K562 (cell line): ENCODE data around the gene IL10RB. TPM values are rescaled to one million over a fixed set of nuclear protein-coding genes. Genes with fewer than 3 reads are reported as not detected.

ENCODE experiments used
- CXXC5 ChIP-seq: fragments of 250-450 bp; sonication (Bioruptor Pico); IDR thresholded peaks from 2 replicates; pipeline ENCODE4 v1.8.0; 2022; ENCODE audit warnings: inconsistent platforms, mild to moderate bottlenecking, moderate library complexity
- NBN ChIP-seq: fragments of 450-650 bp; IDR thresholded peaks from 2 replicates; pipeline ENCODE4 v1.6.1; 2016; ENCODE audit warnings: low read depth, mild to moderate bottlenecking
- NONO ChIP-seq, 2 experiments: fragments of 200-400 bp in 1 of 2; fragments of 450-650 bp in 1 of 2; formaldehyde crosslinking in 1 of 2; IDR thresholded peaks; 2 replicates each; pipeline ENCODE4 v1.6.1; 2017; ENCODE audit warnings: low read depth in 2 of 2, mild to moderate bottlenecking in 2 of 2, moderate library complexity in 2 of 2, low read length in 1 of 2
- PCBP2 ChIP-seq: fragments of 200-400 bp; formaldehyde crosslinking; IDR thresholded peaks from 2 replicates; pipeline ENCODE4 v1.6.1; 2018; ENCODE audit warnings: low read length, low read depth, mild to moderate bottlenecking, moderate library complexity; ENCODE audit not compliant: poor library complexity, severe bottlenecking
- PHF21A ChIP-seq: fragments of 450-650 bp; IDR thresholded peaks from 2 replicates; pipeline ENCODE4 v1.6.1; 2017; ENCODE audit warnings: low read depth, borderline replicate concordance
- RBM39 ChIP-seq: fragments of 200-400 bp; formaldehyde crosslinking; optimal IDR thresholded peaks from 2 replicates; pipeline ENCODE3; 2018; ENCODE audit warnings: low read depth, low read length
- SIRT6 ChIP-seq: IDR thresholded peaks from one replicate; pipeline ENCODE4 v1.6.1; 2012; ENCODE audit warnings: low read depth, mild to moderate bottlenecking, control low read depth, inconsistent platforms, low read length, moderate library complexity
- ZNF184 ChIP-seq: sonication (generic); formaldehyde crosslinking; IDR thresholded peaks from 2 replicates; pipeline ENCODE4 v1.5.0; 2020; ENCODE audit warnings: missing genetic modification reagents
- polyA plus RNA-seq, 8 experiments: library from polyadenylated mRNA; depleted of rRNA in 4 of 8; stranded (reverse) in 5 of 8; unstranded in 3 of 8; fragments of >200 nt; fragmentation: Nextera tagmentation in 2 of 8; fragmentation: Illumina TruSeq in 1 of 8; extraction: Ambion mirVana in 2 of 8; extraction: Trizol in 1 of 8; gene quantifications; 2 replicates each; pipeline versions ENCODE4 v1.2.1 to v1.2.3, GENCODE V29; 2011 to 2014; ENCODE audit warnings: inconsistent platforms in 1 of 8, missing spikeins in 1 of 8
- total RNA-seq, 7 experiments: library from RNA; depleted of rRNA in 6 of 7; stranded (reverse); fragments of >200 nt in 6 of 7; fragmentation: Illumina TruSeq in 2 of 7; extraction: Trizol in 2 of 7; gene quantifications; 2 replicates each; pipeline versions ENCODE4 v1.2.1 to v1.2.3, GENCODE V29; 2011 to 2021; ENCODE audit warnings: low replicate concordance in 1 of 7
- TF ChIP-seq, protein P1 (sequence below): fragments of 450-650 bp; IDR thresholded peaks from 2 replicates; pipeline ENCODE4 v1.6.1; 2017; ENCODE audit warnings: mild to moderate bottlenecking, moderate library complexity
- TF ChIP-seq, protein P2 (sequence below): fragments of 450-650 bp; formaldehyde crosslinking; IDR thresholded peaks from 2 replicates; pipeline ENCODE4 v1.4.0; 2020; ENCODE audit warnings: mild to moderate bottlenecking
- TF ChIP-seq, protein P3 (sequence below): sonication (generic); formaldehyde crosslinking; IDR thresholded peaks from 2 replicates; pipeline ENCODE4 v1.8.1; 2023; ENCODE audit warnings: mild to moderate bottlenecking, missing genetic modification reagents
- TF ChIP-seq, protein P4 (sequence below), 2 experiments: fragments of 450-650 bp in 1 of 2; IDR thresholded peaks; 2 replicates each; pipeline ENCODE4 v1.6.1; 2011 to 2017; ENCODE audit warnings: low read depth in 2 of 2, antibody characterized with exemption in 1 of 2, borderline replicate concordance in 1 of 2, low read length in 1 of 2, mild to moderate bottlenecking in 1 of 2, mixed read lengths in 1 of 2; ENCODE audit not compliant: control insufficient read depth in 1 of 2
- TF ChIP-seq, protein P5 (sequence below): IDR thresholded peaks from 2 replicates; pipeline ENCODE4 v1.6.1; 2016; ENCODE audit warnings: missing genetic modification characterization, missing compliant biosample characterization
- TF ChIP-seq, protein P6 (sequence below): sonication (generic); formaldehyde crosslinking; IDR thresholded peaks from 2 replicates; pipeline ENCODE4 v1.8.1; 2023; ENCODE audit warnings: mild to moderate bottlenecking, missing genetic modification reagents

IL10RB gene
- total and polyA plus RNA-seq, 9 of the 15 experiments (the other 6 are each of a cell fraction or from before 2014, with no cell fraction given), result 10.9 to 33.8 (median 23.0) TPM

DNA sequence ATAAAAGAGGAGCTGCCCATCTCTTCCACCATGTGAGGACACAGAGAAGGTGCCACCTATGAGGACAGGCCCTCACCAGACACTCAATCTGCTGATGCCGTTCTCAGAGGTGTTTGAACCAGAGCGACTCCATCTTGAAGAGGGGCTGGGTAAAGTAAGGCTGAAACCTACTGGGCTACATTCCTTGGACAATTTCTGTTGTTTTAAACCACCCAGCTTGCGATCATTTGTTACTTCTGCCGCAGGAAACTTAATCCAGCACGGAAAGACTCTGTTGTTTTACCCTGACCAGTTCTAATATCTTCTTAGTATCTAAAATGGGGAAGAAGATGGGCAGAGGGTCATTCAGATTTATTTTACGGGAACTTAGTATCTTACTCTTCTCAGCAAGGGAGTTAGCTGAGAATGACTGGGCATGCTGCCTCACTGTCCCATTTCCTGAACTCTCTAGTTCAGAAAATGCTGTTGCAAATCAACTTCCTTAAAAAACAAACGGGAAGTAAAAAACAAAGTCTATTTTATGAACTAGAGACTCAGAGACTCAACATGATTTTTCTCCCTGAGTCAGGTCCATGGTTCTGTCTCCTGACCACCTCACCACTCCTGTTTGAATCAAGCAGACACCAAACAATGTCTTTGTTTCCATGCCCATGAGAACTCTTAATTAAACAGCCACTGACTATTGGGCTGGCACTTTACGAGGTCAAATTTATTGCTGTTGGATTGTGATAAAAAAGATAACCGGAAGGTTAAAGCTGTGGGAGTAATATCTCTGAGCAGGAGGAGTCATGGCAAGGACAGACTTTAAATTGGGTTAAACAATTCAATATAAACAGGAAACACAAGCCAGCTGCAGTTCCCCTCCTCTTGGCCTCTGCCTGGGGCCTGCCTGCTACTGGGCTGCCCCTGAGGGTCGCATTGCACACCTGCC is 34.8 kb downstream of the IL10RB start (continued):
- TF ChIP-seq, protein P1, sequence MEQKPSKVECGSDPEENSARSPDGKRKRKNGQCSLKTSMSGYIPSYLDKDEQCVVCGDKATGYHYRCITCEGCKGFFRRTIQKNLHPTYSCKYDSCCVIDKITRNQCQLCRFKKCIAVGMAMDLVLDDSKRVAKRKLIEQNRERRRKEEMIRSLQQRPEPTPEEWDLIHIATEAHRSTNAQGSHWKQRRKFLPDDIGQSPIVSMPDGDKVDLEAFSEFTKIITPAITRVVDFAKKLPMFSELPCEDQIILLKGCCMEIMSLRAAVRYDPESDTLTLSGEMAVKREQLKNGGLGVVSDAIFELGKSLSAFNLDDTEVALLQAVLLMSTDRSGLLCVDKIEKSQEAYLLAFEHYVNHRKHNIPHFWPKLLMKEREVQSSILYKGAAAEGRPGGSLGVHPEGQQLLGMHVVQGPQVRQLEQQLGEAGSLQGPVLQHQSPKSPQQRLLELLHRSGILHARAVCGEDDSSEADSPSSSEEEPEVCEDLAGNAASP, result no peak
- TF ChIP-seq SIRT6, result no peak
- no peak for TF ChIP-seq RBM39
- TF ChIP-seq PCBP2, result no peak
- 0 out of 2 replicates have a peak, but pooled peaks have one; percentile 27 for TF ChIP-seq NBN
- TF ChIP-seq, protein P2, sequence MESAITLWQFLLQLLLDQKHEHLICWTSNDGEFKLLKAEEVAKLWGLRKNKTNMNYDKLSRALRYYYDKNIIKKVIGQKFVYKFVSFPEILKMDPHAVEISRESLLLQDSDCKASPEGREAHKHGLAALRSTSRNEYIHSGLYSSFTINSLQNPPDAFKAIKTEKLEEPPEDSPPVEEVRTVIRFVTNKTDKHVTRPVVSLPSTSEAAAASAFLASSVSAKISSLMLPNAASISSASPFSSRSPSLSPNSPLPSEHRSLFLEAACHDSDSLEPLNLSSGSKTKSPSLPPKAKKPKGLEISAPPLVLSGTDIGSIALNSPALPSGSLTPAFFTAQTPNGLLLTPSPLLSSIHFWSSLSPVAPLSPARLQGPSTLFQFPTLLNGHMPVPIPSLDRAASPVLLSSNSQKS (CRISPR knock-in tag), result 0 out of 2 replicates have a peak, but pooled peaks have one; percentile 70
- TF ChIP-seq, protein P3, sequence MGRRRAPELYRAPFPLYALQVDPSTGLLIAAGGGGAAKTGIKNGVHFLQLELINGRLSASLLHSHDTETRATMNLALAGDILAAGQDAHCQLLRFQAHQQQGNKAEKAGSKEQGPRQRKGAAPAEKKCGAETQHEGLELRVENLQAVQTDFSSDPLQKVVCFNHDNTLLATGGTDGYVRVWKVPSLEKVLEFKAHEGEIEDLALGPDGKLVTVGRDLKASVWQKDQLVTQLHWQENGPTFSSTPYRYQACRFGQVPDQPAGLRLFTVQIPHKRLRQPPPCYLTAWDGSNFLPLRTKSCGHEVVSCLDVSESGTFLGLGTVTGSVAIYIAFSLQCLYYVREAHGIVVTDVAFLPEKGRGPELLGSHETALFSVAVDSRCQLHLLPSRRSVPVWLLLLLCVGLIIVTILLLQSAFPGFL, result no peak
- TF ChIP-seq PHF21A, result no peak
- TF ChIP-seq NONO (IDR thresholded peaks at IDR 0.05; ENCODE audit: low read depth in 2 of 2, low read length in 1 of 2), result no peak
- TF ChIP-seq, protein P4, sequence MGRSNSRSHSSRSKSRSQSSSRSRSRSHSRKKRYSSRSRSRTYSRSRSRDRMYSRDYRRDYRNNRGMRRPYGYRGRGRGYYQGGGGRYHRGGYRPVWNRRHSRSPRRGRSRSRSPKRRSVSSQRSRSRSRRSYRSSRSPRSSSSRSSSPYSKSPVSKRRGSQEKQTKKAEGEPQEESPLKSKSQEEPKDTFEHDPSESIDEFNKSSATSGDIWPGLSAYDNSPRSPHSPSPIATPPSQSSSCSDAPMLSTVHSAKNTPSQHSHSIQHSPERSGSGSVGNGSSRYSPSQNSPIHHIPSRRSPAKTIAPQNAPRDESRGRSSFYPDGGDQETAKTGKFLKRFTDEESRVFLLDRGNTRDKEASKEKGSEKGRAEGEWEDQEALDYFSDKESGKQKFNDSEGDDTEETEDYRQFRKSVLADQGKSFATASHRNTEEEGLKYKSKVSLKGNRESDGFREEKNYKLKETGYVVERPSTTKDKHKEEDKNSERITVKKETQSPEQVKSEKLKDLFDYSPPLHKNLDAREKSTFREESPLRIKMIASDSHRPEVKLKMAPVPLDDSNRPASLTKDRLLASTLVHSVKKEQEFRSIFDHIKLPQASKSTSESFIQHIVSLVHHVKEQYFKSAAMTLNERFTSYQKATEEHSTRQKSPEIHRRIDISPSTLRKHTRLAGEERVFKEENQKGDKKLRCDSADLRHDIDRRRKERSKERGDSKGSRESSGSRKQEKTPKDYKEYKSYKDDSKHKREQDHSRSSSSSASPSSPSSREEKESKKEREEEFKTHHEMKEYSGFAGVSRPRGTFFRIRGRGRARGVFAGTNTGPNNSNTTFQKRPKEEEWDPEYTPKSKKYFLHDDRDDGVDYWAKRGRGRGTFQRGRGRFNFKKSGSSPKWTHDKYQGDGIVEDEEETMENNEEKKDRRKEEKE (IDR thresholded peaks at IDR 0.05; ENCODE audit: borderline replicate concordance in 1 of 2, control insufficient read depth in 1 of 2, low read depth in 2 of 2, low read length in 1 of 2), result no peak
- TF ChIP-seq, protein P5, sequence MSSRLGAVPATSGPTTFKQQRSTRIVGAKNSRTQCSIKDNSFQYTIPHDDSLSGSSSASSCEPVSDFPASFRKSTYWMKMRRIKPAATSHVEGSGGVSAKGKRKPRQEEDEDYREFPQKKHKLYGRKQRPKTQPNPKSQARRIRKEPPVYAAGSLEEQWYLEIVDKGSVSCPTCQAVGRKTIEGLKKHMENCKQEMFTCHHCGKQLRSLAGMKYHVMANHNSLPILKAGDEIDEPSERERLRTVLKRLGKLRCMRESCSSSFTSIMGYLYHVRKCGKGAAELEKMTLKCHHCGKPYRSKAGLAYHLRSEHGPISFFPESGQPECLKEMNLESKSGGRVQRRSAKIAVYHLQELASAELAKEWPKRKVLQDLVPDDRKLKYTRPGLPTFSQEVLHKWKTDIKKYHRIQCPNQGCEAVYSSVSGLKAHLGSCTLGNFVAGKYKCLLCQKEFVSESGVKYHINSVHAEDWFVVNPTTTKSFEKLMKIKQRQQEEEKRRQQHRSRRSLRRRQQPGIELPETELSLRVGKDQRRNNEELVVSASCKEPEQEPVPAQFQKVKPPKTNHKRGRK (tag), result peak; percentile 26; the same call in 1 of the 2 replicates
- TF ChIP-seq CXXC5 (CRISPR knock-in tag), result peak; percentile 70
- TF ChIP-seq, protein P6, sequence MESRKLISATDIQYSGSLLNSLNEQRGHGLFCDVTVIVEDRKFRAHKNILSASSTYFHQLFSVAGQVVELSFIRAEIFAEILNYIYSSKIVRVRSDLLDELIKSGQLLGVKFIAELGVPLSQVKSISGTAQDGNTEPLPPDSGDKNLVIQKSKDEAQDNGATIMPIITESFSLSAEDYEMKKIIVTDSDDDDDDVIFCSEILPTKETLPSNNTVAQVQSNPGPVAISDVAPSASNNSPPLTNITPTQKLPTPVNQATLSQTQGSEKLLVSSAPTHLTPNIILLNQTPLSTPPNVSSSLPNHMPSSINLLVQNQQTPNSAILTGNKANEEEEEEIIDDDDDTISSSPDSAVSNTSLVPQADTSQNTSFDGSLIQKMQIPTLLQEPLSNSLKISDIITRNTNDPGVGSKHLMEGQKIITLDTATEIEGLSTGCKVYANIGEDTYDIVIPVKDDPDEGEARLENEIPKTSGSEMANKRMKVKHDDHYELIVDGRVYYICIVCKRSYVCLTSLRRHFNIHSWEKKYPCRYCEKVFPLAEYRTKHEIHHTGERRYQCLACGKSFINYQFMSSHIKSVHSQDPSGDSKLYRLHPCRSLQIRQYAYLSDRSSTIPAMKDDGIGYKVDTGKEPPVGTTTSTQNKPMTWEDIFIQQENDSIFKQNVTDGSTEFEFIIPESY (CRISPR knock-in tag), result no peak
- TF ChIP-seq ZNF184 (CRISPR knock-in tag), result no peak
